GM18502 (cell line): ENCODE results near the gene C9orf72.
A peak's percentile ranks its signal among the peaks of the same experiment; 100 is the strongest.

ENCODE experiments used
- ATAC-seq: cut with Tn5 transposase; IDR thresholded peaks from one replicate; pipeline ENCODE4 v1.9.1; 2021; ENCODE audit warnings: mild to moderate bottlenecking; ENCODE audit not compliant: unreplicated experiment, poor library complexity

Gene C9orf72

DNA sequence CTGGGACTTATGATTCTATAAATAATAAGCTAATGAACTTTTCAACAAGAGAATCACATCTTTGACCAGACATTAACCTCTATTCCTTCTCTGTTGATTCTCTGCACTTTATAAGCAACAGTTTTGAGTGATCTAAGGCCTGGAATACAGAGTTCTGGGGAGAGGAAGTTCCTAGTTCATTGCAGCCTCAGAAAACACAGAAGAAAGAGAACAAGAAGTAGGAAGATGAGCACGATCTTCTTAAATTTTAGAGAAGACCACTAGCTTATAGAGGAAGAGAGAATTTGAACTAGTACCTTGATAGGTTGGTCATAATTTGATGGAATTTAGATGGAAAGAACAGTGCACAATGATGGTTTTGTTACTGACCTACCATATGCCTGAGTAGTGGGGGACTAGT lies 8.5 kb upstream of the C9orf72 start:
- no peak for ATAC-seq

DNA sequence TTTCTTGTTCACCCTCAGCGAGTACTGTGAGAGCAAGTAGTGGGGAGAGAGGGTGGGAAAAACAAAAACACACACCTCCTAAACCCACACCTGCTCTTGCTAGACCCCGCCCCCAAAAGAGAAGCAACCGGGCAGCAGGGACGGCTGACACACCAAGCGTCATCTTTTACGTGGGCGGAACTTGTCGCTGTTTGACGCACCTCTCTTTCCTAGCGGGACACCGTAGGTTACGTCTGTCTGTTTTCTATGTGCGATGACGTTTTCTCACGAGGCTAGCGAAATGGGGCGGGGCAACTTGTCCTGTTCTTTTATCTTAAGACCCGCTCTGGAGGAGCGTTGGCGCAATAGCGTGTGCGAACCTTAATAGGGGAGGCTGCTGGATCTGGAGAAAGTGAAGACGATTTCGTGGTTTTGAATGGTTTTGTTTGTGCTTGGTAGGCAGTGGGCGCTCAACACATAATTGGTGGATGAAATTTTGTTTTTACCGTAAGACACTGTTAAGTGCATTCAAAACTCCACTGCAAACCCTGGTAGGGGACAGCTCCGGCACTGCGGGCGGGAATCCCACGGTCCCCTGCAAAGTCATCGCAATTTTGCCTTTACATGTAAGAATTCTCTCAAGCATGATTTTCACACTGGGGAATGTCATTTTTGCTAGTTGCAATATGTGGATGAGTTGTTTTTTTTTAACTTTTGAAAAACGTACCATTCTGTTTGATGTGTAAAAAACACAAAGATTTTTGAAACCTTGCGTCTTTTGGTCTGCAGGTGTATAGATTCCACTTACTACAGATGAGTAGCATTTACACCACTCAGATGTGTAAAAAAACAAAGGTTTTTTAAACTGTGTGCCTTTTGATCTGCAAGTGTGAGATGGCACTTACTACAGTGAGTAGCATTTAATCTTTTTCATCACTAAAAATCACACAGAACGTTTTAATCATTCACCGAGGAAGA lies 631 bp upstream of the C9orf72 start:
- peak; percentile 88 for ATAC-seq

DNA sequence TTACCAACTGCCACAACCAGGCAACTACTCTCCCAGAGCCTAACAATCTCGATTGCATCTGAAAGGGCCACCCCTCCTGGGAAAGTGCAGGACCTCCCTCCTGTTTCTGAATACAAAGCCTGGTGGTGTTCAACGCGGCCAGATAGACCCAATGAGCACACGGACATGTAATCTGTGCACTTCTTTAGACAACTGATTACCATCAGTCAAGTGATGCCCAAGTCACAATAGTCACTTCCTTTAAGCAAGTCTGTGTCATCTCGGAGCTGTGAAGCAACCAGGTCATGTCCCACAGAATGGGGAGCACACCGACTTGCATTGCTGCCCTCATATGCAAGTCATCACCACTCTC lies 739 bp downstream of the C9orf72 start:
- ATAC-seq = peak; percentile 50

DNA sequence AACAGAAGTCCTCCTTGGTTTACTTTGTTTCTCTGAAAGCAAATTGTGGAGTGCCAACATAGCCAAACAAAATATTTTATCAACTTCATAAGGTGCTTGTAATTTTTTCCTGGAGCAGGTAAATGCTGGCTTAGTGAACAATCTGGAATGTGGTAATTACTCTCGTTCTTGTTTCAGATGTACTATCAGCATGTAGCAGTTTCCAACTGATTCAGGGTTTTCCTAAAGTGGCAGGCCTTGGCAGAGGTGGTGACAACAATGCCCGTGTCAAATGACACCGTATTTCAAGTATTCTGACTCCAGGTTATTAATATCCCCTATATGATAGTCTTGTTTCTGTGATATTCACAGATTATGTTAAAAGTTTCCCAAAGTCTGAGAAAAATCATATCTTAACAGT lies 1.2 kb downstream of the C9orf72 start:
- ATAC-seq = no peak

DNA sequence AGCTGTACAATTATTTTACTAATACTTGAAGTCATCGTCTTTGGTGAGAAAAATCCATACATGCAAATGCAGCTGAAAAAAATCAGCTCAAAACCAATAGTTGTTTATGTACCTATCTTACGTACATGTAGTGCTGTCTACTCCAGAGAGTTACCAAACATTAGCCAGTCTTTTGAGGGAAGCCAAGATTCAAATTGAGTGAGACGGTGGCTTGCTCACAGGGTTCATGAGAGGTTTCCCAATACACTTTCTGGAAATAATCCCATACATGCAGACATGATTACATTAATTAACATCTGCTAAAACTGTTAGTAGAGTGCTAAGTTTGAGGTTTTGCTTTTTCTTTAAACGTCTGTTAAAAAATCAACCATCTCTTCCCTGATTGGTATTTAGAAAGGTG lies 2.3 kb downstream of the C9orf72 start:
- ATAC-seq = no peak

DNA sequence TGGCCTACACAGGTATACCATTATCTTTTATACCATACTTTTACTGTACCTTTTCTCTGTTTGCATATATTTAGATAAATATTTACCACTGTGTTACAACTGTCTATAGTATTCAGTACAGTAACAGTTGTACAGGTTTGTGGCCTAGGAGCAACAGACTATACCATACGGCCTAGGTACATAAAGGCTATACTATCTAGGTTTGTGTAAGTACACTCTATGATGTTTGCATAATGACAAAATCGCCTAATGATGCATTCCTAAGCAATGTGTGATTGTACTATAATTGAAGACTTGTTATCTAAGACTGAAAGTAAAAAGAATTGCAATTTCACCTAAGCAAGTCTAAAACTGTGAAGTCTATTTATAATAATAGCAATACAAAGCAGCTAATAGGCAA lies 3.9 kb downstream of the C9orf72 start:
- ATAC-seq = no peak

DNA sequence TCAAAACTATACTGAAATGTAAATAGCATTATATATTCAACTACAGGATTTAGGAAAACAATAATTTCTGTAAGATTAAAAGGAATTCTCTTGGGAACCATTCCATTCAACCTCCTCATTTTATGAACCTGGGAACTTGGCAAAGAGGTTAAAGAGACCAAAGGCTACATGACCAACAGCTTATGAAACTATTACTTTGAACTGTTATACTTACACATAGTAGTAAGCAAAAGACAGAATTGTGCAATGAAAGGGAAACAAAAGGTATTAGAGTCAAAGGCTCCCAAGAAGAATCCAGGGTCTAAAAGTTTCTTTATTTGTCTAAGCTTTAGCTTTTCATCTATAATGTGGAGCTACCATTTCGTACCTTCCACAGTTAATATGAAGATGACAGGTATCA lies 7.2 kb downstream of the C9orf72 start:
- no peak for ATAC-seq

DNA sequence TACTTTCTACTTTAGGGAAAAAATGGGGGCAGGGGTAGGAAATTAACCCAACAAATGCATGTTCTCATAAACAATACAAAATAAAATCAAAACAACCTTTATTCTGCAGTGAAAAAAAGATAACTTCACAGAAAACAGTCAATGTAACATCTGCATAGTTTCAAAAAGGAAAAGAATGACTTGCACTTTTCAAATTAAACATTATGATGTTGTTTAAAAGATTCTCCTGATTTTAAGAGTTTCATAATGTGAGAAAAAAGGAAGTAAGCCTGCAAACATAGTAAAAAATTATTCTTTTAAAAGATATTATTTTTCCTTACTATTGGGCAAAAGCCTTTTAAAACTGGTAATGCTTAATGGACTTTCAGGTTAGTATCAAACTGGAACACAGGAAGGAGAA lies 7.6 kb downstream of the C9orf72 start:
- no peak for ATAC-seq

DNA sequence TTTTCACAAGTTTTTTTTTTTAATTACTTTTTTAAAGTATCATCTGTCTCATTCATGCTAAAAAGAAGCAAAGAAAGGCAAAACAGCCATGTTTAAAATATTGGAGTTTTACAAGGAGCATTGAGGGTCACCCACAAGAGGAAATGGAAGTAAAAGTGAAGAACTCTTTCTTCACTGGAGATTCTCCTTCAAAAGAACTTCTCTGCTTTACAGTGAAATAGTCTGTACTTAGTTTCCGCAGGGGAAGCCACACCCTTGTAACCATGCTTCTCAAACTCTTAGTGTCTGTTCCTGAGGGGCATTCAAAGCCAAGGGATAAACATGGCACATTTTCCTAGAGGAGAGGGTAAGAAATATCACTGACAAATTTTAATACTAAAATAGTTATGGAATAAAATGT lies 8.6 kb downstream of the C9orf72 start:
- peak; percentile 43 for ATAC-seq

DNA sequence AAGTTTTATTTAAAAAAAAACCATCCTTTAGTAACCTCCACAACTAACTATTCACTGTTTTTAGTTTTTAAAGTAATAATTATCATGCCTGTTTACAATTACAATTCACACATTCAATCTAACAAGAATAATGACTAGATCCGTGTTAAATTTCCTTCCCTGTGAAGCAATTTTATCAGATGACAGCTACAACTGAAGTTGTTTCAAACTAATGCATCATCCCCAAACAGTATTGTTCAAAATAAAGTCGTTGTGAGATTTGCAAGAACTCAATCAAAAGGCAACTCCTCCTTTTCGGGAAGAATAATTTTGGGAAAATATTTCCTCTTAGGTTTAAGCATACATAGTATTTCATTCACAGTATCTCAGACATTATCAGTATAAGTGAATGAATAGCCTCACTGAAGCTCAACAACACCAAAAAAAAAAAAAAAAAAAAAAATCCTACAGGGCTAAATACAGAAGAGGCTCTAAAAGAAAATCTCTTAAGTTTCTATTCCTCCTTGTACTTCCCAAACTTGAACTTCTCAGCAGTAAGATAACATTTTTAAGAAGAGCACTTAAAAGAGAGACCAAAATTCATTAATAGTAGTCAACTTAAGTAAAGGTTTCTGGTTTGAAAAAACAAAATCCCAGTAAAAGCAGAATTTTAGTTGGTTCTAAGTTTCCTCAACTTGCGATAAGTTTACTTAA lies 9.4 kb downstream of the C9orf72 start:
- no peak for ATAC-seq

DNA sequence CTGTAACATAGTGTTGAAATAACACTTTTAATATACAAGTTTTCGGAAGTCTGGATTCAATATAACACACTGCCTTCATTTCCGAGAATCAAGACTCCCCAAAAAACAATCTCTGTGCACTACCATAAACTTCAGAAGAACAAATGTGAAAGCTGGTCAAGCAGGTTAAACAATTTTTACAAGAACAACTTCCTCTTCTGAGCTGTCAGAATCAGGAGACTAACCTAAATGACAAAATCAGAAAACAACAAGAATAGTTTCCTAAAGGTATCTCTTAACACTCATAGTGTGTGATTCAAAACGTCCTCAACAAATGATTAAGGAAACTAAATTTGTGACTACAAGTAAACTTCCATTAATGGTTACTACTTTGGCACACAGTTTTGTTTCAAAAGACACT lies 11.6 kb downstream of the C9orf72 start:
- ATAC-seq = peak; percentile 66

DNA sequence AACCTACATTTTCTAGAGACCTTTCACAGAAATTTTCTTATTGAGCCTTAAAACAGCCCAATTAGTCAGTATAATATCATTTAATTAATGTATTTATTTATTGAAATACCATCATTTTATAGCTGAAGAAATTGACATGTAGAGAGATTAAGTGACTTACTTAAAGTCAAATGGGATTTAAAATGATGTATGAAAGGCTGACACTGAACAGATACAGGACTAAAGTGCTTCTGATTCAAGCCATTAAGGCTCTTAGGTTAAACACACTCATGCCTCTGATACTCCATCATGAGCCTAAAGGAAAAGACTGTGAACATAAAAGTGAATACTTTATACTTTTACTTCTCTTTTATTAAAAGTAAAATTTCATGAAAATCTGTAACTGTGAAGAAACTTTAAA lies 12.8 kb downstream of the C9orf72 start:
- no peak for ATAC-seq

DNA sequence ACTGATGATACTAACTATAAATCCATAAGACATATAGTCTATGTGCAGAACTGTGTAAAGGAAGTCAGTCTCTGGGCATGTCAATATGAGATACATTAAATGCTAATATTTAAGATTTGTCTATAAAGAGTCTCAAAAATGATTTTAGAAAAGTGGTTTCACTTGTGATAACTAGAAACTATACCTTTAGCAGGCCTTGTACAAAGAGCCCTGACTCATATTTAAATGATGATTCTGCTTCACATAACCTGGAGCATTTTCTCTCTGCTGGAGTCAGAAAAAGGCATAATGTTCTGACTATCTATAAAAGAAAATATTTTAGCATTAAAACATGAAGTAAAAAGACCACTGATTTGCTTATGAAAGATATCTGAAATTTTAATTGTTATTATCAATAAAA lies 15.0 kb downstream of the C9orf72 start:
- no peak for ATAC-seq

DNA sequence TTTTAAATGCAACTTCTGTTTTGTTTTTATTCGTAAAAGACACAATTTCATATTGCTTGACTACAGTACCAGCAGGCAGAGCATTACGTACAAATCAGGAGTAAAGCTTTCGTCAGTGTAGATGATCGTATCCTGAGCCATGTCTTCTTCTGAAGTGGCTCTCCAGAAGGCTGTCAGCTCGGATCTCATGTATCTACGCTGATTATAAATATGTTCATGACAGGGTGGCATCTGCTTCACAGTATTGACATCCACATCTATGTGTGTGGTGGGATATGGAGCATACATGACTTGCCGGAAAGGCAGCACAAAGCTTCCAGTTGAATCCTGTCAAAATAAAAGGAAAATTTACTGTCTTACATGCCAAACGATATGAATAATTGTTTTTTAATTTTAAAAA lies 16.8 kb downstream of the C9orf72 start:
- ATAC-seq = no peak

DNA sequence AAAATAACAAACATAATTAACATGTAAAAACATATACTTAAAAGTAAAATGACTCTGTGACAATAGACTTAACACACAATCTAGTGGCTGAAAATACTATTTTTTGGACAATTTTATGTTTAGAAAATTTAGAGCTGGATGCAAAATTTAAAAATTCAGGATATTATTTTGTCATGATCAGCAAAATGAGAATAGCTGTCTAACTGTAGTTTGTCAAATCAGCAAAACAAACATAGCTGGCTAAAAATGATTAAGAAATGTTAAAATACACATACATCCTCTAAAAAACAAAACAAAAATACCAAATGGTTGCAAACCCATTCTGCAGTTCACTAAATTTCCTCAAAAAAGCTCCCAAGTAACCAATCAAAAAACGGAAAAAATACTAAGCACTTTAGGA lies 18.6 kb downstream of the C9orf72 start:
- no peak for ATAC-seq

DNA sequence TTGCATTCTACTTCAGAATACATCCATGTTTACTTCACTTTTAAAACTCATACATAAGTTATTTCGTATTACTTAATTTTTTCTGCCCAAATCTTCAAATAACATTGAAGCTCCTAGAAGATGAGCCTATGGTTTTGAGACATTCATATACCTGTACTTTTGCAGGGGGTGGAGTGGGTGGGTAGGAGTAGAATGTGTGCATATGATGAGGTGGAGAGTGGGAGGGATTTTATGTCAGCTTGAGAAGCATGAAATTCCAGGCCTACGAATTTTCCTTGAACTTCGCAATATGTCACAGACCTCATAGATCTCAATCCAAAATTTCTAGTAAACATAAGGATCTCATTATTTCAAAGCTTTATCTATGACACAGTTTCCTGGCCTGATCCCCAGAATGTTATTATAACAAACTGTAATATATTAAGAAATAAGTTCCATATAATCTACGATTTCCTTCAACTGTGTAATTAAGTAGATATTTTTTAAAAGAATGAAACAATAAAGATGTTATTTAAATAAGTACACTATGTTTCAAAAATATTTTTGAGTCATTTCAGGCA lies 24.0 kb downstream of the C9orf72 start:
- no peak for ATAC-seq

DNA sequence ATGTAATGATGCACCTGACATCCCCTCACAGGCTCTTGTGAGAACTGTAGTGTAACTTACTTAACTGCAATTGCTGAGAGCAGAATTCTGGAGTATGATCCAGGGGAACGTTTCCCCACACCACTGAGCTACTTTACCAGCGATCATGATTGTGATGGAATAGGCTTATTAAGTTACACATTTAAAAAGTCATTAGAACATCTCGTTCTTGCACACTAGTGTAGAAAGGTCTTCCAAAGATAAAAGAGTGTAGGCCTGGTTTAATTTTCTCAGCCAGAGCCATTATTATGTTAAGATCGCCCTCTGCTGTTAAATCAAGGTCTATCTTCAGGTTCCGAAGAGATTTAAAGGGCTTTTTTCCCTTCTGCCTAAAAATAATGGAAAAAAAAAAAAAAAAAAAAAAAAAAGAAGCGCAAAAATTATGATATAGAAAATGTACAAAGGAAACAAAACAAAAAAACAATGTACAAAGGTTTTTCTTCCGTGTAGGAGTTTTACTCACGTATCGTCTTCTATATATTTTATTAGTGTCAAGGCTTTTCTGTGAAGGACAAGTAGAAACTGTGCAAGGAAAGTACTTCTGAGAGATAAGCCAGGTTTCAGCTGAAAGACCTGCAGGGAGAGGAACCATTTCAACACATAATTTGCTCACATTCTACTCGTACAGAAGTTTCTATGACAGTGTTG lies 25.1 kb downstream of the C9orf72 start:
- no peak for ATAC-seq

DNA sequence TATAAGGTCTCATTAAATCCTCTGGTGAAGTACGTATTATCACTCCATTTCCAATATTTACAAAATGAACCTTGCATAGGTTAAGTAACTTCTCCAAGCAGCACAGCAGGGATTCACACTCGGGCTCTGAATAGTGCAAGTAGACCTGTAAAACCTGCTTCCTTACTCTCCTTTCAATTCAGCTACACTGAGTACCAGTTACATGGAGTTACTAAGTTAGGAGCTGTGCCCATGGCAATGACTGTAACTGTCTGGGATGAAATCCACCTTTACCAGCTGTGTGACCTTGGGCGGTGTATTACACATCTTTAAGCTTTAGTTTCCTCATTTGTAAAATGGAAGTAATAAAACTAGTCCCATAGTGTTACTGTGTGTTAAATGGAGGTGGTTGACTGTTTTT lies 27.8 kb downstream of the C9orf72 start:
- no peak for ATAC-seq

DNA sequence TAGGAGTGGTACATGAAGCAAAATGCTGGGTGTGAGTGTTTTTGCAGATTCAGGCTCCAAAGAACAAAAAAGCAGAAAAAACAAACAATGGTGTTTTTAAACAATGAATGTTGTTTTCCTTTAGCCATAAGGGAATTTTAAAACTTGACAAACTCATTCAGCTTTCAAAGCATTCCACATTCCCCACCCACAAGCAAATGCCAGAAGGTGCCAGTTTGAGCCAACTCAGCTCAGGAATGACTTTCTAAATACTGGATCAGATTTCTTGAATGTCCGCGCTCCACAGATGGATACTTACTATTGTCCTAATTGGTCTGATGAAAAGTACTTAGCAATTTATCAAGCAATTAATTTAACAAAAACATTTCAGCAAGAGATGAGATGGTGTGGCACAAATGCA lies 30.8 kb downstream of the C9orf72 start:
- no peak for ATAC-seq

DNA sequence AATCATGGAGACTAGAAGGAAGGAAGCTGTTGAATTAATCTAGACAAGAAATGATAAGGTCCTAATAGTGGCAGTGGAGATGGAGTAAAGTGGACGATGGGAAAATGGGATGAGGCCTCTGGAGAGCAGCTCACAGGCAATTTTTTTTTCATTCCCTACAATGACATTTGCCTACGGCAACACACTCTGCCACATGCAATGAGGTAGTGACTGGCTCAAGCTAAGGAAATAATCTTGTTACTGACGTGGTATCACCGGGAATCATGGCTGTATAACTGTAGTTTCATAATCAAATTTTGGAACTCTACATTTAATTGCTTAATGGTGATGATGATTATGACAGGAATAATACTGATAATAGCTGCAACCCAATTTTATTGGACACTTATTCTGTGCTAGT lies 31.5 kb downstream of the C9orf72 start:
- no peak for ATAC-seq

DNA sequence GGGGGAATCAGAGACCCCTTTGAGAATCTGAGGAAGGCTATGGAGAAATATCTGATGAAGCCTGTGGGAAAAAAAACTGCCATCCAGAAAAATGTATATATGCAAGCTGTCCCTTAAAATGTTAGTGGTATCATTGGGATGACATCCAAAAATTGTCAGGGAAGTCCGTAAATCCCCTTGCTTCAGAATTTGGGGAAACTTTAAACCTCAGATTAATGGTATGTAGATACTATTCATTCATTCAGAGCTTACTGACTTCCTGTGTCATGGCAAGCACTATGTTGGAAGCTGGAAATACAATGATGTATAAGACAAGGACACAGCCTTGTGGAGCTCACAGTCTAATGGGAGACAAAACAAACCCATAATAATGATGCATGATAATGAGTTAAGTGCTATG lies 32.8 kb downstream of the C9orf72 start:
- no peak for ATAC-seq
